SH-SY5Y (cell line): Measurements from ENCODE around the gene TMEM252.

Experiments
- GATA2 ChIP-seq: IDR thresholded peaks from 2 replicates; pipeline ENCODE4 v1.6.1; 2011; ENCODE audit warnings: mild to moderate bottlenecking, low read depth, low read length
- GATA3 ChIP-seq: IDR thresholded peaks from 2 replicates; pipeline ENCODE4 v1.6.1; 2011; ENCODE audit warnings: low read depth, mild to moderate bottlenecking, low read length, moderate library complexity

The TMEM252 gene

GRCh38 chr9:68540712-68541535 lies at the start of gene TMEM252:
TMEM252 (minus strand) TSS chr9:68540883; CDS start chr9:68540814, 69 bp downstream.
- TF ChIP-seq GATA2 (no peak), GATA3 (no peak)

- TF ChIP-seq GATA2 (no peak), GATA3 (no peak)
Measured at GRCh38 chr9:68585034-68585761, 44.5 kb upstream of the TMEM252 start.

GRCh38 chr9:68584189-68585033 lies 43.7 kb upstream of the TMEM252 start:
- no peak for TF ChIP-seq GATA2
- TF ChIP-seq GATA3, result no peak

- TF ChIP-seq GATA2, result no peak
- TF ChIP-seq GATA3, result no peak
Measured at GRCh38 chr9:68581696-68582095, 41.0 kb upstream of the TMEM252 start.

GRCh38 chr9:68577774-68578591 lies 37.3 kb upstream of the TMEM252 start:
- no peak for TF ChIP-seq GATA3

GRCh38 chr9:68575817-68576216 lies 35.1 kb upstream of the TMEM252 start:
- no peak for TF ChIP-seq GATA3
- TF ChIP-seq GATA2, result no peak

GRCh38 chr9:68574150-68574549 lies 33.5 kb upstream of the TMEM252 start:
- TF ChIP-seq GATA2 (no peak), GATA3 (no peak)

- TF ChIP-seq GATA2, result no peak
- no peak for TF ChIP-seq GATA3
Measured at GRCh38 chr9:68567565-68567964, 26.9 kb upstream of the TMEM252 start.

GRCh38 chr9:68562461-68562860 lies 21.8 kb upstream of the TMEM252 start:
- no peak for TF ChIP-seq GATA3
- TF ChIP-seq GATA2, result no peak

GRCh38 chr9:68560071-68560844 lies 19.6 kb upstream of the TMEM252 start:
- TF ChIP-seq GATA2, result no peak
- TF ChIP-seq GATA3, result no peak

- TF ChIP-seq GATA2, result no peak
- no peak for TF ChIP-seq GATA3
Measured at GRCh38 chr9:68558545-68558944, 17.9 kb upstream of the TMEM252 start.

GRCh38 chr9:68555437-68556150 lies 14.9 kb upstream of the TMEM252 start:
- TF ChIP-seq GATA2, result no peak
- TF ChIP-seq GATA3, result no peak
